Cardiac fibroblast (primary cell): ENCODE data around the gene ALDH1A3.

Experiments
- DNase-seq, 2 donors: peaks; one replicate each; pipeline versions ENCODE4 v3.0.0 to v3.0.0-alpha.2; 2010; ENCODE audit warnings: low read depth in 2 of 2
- H3K4me3 ChIP-seq, 2 donors: replicated peaks in 1 of 2; 1 replicate in 1 of 2; 2 replicates in 1 of 2; pipeline ENCODE4 v1.5.1; 2011; ENCODE audit warnings: low read depth in 2 of 2, low read length in 2 of 2, mild to moderate bottlenecking in 2 of 2, moderate library complexity in 1 of 2
- CTCF ChIP-seq: IDR thresholded peaks from one replicate; pipeline ENCODE4 v1.5.1; 2011; ENCODE audit warnings: low read depth, mild to moderate bottlenecking, low read length, inconsistent platforms

ALDH1A3 gene

GRCh38 chr15:100930306-100930848, 50.7 kb downstream of the ALDH1A3 start:
- H3K4me3 ChIP-seq: no peak overlapping the region
- no peak for DNase-seq
- no peak for TF ChIP-seq CTCF

- TF ChIP-seq CTCF: no peak
- DNase-seq: no peak
- H3K4me3 ChIP-seq: no peak overlapping the region
Measured at GRCh38 chr15:100931143-100931890, 51.7 kb downstream of the ALDH1A3 start.

- no peak overlapping the region for H3K4me3 ChIP-seq
- no peak for TF ChIP-seq CTCF
- DNase-seq: no peak
Measured at GRCh38 chr15:100932676-100933348, 53.2 kb downstream of the ALDH1A3 start.

- DNase-seq: no peak
- TF ChIP-seq CTCF: no peak
- no peak overlapping the region for H3K4me3 ChIP-seq
Measured at GRCh38 chr15:100934166-100934565, 54.5 kb downstream of the ALDH1A3 start.

- peak in 1 of 2 donors; percentile 32 for DNase-seq
- peak; percentile 29 for TF ChIP-seq CTCF
- H3K4me3 ChIP-seq: no peak overlapping the region
Measured at GRCh38 chr15:100934726-100935125, 55.1 kb downstream of the ALDH1A3 start.

GRCh38 chr15:100937171-100937570, 57.5 kb downstream of the ALDH1A3 start:
- no peak overlapping the region for H3K4me3 ChIP-seq
- no peak for TF ChIP-seq CTCF
- DNase-seq: no peak
